ENCODE results near the gene ERGIC3.
A peak's percentile ranks its signal among the peaks of the same experiment; 100 is the strongest.

DNA sequence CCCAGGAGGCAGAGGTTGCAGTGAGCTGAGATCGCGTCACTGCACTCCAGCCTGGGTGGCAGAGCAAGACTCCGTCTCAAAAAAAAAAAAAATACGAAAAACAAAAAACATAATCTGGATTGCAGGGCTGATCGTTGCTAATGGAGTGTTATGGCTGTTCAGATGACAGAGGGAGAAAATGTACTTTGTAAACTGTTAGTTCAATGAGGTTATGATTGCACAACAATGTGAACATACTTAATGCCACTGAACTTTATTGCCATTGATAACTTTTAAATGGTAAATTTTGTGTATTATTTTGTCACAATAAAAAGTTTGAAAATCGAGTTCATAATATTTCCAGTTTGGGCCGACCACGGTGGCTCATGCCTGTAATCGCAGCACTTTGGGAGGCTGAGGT lies 22.9 kb upstream of the ERGIC3 start:
- TF ChIP-seq ZKSCAN1 (IDR thresholded peaks at IDR 0.05; ENCODE audit: low read length) (no peak), PHB2 (IDR thresholded peaks at IDR 0.05; ENCODE audit: partially characterized antibody) (no peak), SIN3A (IDR thresholded peaks at IDR 0.05; ENCODE audit: borderline replicate concordance, low read depth, low read length) (no peak), JUND (CRISPR knock-in tag; IDR thresholded peaks at IDR 0.05) (no peak), POLR2AphosphoS5 (IDR thresholded peaks at IDR 0.05; ENCODE audit: low read depth, low read length) (no peak), NR2F2 (IDR thresholded peaks at IDR 0.05; ENCODE audit: borderline replicate concordance, low read depth) (no peak), JUN (CRISPR knock-in tag; IDR thresholded peaks at IDR 0.05) (no peak), CEBPB (IDR thresholded peaks at IDR 0.05; ENCODE audit: borderline replicate concordance, low read depth, low read length) (peak; percentile 93), ZFP82 (CRISPR knock-in tag; IDR thresholded peaks at IDR 0.05; ENCODE audit: borderline replicate concordance) (no peak), MIXL1 (CRISPR knock-in tag; IDR thresholded peaks at IDR 0.05) (no peak), ZNF652 (CRISPR knock-in tag; IDR thresholded peaks at IDR 0.05; ENCODE audit: borderline replicate concordance, low read depth) (no peak)
- TF ChIP-seq, protein P1, sequence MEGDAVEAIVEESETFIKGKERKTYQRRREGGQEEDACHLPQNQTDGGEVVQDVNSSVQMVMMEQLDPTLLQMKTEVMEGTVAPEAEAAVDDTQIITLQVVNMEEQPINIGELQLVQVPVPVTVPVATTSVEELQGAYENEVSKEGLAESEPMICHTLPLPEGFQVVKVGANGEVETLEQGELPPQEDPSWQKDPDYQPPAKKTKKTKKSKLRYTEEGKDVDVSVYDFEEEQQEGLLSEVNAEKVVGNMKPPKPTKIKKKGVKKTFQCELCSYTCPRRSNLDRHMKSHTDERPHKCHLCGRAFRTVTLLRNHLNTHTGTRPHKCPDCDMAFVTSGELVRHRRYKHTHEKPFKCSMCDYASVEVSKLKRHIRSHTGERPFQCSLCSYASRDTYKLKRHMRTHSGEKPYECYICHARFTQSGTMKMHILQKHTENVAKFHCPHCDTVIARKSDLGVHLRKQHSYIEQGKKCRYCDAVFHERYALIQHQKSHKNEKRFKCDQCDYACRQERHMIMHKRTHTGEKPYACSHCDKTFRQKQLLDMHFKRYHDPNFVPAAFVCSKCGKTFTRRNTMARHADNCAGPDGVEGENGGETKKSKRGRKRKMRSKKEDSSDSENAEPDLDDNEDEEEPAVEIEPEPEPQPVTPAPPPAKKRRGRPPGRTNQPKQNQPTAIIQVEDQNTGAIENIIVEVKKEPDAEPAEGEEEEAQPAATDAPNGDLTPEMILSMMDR (CRISPR knock-in tag; IDR thresholded peaks at IDR 0.05) = no peak
- TF ChIP-seq, protein P2, sequence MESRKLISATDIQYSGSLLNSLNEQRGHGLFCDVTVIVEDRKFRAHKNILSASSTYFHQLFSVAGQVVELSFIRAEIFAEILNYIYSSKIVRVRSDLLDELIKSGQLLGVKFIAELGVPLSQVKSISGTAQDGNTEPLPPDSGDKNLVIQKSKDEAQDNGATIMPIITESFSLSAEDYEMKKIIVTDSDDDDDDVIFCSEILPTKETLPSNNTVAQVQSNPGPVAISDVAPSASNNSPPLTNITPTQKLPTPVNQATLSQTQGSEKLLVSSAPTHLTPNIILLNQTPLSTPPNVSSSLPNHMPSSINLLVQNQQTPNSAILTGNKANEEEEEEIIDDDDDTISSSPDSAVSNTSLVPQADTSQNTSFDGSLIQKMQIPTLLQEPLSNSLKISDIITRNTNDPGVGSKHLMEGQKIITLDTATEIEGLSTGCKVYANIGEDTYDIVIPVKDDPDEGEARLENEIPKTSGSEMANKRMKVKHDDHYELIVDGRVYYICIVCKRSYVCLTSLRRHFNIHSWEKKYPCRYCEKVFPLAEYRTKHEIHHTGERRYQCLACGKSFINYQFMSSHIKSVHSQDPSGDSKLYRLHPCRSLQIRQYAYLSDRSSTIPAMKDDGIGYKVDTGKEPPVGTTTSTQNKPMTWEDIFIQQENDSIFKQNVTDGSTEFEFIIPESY (CRISPR knock-in tag; IDR thresholded peaks at IDR 0.05) = no peak
